Superior temporal gyrus (tissue), 1 donor: ENCODE measurements around the gene AVPR2.

Experiments used
- DNase-seq: peaks from one replicate; pipeline ENCODE4 v3.0.0-alpha.2; 2016; ENCODE audit errors: extremely low spot score

AVPR2 gene

GRCh38 chrX:153903991-153904957 is at the start of gene AVPR2:
AVPR2 (plus strand) TSS chrX:153904673; CDS start chrX:153905146, 473 bp downstream.
- no peak for DNase-seq

- no peak for DNase-seq
Observed at GRCh38 chrX:153854702-153855101, 49.8 kb upstream of the AVPR2 start.

GRCh38 chrX:153857348-153857903 is 47.0 kb upstream of the AVPR2 start:
- DNase-seq: no peak

- DNase-seq: no peak
Observed at GRCh38 chrX:153861151-153861550, 43.3 kb upstream of the AVPR2 start.

DNA sequence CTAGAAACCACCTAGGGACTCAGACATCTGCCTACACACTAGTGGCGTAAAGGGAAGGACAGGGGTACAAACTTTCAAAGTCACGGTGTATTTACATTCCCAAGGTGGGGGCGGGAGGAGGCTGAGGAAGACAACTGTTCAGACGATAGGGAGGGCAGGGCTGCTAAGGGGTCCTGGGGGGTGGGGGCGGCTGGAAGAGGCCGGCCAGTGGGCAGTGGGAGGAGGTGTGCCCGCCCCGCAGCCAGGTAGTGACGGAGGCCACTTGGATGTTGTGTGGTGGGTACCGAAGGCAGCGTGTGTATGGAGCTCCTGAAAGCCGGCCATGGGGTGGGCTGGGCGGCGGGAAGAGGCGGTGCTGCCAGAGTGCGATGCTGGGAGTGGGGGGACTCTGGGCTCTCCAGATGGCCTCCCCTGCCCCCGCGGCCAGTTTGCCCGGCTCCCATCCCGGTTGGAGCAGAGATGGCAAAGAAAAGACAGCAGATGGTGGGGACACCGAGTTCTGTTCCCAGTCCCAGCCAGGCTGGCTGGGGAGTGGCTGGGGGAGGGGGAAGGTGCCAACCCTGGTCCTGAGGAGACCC is 42.7 kb upstream of the AVPR2 start:
- DNase-seq: no peak

DNA sequence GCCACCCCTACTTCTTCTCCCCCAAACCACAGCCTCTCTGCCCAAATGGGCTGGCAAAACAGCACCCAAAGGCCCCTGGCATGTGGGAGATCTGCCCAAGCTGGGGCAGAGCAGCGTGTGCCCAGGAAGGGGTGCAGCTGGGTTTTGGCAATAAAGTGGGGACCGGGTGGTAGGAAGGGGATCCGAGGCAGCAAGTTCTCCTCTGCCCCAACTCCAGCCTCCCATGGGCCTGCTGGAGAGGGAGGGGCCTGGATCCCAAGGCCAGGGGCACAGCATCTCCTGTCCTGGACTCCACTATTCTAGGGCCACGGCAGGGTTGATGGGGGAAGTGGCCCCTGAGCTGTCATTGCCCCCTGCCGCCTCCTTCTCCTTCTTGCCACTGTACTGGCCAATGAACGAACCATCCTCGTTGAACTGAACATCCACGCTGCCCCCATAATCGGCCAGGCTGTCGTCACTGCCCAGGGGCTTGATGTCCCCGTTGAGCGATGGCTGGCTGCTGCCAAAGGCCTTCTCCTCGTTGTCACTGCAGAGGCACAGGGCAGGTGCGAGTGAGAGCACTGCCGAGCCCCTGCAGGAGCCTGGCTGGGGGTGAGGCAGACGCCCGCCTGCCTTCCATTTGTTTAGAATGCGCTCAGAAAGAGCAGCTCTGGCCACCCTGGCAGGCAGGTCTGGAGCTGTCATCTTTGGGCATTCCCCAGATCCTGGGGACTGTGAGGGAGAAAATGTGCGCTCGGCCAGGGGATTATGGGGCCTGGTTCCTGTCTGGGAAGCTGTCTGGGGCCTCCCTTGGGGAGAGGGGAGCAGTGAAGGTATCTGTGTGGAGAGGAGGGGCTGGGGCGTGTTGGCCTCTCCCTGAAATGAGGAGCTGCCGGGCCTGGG is 41.9 kb upstream of the AVPR2 start:
- DNase-seq: no peak

- DNase-seq: no peak
Observed at GRCh38 chrX:153863251-153863991, 41.1 kb upstream of the AVPR2 start.

DNA sequence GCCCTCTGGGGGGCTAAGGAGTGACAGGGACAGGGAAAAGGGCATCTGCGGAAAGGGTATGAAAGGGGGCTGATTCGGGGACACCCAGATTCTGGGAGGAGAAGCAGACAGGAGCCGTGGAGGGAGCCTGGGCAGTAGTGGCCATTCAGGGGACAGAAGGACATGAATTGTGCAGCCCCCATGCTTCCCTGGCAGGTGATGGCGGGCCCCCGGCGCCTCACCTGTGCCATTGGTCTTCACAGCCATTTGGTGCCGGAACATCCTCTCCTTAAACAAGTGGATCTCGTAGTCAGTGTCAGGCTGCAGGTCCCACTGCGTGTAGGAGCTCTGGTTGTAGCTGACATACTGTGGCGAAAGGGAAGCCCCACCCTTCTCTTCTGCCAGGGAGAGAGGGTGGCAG is 40.4 kb upstream of the AVPR2 start:
- DNase-seq: no peak

- no peak for DNase-seq
Observed at GRCh38 chrX:153864561-153865320, 39.7 kb upstream of the AVPR2 start.

GRCh38 chrX:153865321-153865580 is 39.2 kb upstream of the AVPR2 start:
- no peak for DNase-seq

- DNase-seq: no peak
Observed at GRCh38 chrX:153865685-153866084, 38.8 kb upstream of the AVPR2 start.

- peak; percentile 49 for DNase-seq
Observed at GRCh38 chrX:153866302-153867019, 38.0 kb upstream of the AVPR2 start.

- no peak for DNase-seq
Observed at GRCh38 chrX:153867139-153867538, 37.3 kb upstream of the AVPR2 start.

DNA sequence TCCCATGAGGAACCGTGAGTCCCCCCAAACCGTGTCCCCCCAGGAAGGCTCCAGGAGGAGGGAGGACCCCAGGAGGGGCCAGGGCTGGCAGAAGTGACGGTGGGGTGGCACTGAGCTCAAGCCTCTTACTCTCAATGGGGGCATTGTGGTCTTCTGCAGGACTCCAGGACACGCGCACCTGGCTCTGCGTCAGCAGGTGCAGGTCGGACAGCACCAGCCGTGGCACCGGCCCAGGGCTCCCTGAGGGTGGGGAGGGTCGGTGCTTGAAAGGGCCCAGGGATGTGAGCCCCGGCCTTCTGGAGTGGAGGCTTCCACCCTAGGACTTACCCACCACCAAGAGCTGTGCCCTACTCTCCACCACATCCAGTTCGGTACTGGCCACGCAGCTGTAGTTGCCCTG is 36.8 kb upstream of the AVPR2 start:
- DNase-seq: no peak

DNA sequence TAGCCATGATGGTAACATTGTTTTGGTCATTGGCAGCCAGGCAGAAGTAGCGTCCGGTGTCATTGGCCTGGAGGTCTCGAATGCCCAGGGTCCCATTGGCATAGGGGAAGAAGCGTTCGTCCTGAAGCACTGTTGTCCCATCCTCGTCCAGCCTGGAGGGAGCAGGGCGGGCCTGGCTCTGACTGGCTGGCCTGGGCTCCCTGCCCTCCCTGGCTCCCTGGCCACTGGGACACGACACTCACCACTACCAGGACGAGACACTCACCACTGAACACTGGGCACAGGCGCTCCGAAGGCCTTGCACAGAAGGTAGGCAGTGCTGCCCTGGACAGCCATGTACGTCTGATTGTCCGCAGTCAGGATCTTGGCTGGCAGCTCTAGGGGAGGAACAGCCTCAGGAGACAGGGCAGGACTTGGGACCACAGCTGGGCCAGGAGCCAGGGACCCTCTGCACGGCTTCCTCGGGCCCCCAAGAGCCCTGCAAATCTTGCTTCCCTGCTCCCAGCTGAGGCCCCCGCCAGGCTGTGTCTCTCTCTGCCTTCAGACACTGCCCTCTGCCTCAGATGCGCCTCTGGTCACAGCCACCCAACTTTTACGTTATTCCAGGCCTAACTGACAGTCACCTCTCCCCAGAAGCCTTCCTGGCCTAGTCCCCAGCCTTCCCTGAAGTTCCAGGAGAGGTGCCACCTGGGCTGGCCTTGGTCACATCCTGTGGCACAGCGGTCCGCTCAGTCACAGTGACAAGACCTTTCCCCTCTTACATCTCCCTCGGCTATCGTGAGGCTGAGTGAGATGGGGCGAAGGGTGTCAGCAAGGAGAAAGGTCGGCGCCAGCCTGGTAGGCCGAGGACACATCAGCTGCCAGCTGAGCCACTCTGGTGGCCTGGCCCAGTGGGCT is 35.6 kb upstream of the AVPR2 start:
- DNase-seq: no peak

DNA sequence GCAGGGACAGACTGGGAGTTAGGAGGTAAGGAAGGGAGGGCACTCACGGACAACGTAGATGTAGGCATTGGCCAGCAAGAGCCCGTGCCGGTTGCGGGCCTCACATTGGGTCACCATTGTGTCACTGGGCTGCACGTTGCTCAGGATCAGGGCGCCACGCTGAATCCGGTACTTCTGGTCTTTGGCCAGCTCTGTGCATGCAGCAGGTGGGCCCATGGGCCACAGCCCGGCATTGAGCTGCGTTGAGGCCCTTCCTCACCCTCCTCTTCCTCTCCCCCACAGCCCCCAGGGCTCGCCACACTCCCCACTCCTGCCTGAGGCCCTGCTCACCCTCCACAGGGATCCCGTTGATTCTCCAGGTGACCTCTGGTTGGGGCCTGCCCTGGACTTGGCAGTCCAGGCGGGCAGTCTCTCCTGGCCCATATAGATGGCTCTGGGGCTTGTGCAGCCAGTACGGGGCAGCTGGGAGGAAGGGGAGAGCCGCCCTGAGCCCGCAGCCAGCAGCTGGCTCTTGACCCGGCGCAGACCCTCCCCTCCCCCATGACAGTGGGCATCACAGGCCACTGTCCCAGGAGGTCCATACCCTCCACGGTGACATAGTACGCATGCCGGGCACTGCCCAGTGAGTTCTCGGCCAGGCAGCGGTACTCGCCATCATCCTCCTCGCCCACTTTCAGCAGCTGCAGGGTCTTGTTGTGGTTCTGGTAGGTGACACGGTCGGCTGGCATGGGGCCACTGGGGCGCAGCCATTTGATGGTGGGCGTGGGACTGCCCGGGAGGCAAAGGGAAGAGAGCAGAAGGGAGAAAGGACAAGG is 34.8 kb upstream of the AVPR2 start:
- DNase-seq: no peak

- DNase-seq: no peak
Observed at GRCh38 chrX:153870288-153870690, 34.2 kb upstream of the AVPR2 start.

DNA sequence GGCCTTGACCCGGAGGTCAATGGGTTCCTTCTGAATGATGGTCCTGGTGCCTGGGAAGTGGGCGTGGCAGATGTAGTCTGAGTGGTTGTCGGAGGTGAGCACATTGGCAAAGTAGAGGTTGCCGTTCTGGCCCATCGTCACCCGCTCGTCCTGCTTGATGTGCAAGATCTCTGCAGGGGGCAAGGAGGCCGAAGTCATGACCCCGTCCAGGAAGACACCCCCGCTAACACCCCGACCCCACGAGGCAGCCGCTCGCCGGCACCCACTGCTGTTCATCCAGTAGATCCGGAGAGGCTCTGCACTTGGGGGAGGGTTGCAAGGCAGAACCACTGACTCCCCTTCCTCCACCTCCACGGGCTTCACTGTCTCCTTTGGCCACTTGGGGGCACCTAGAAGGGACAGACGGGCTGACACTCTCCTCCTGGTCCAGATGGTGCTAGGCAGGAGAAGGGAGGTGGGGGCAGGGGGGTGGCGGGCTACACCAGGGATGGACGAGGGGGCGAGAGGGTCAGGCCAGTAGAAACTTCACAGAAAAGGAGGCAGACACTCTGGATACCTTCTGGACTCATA is 33.6 kb upstream of the AVPR2 start:
- no peak for DNase-seq
